Bronchial epithelial cell (primary cell): Measurements from ENCODE around the gene TSHR. TPM values are rescaled to one million over a fixed set of nuclear protein-coding genes. Genes with fewer than 3 reads are reported as not detected.

Source experiments
- DNase-seq: peaks from one replicate; pipeline ENCODE4 v3.0.0-alpha.2; 2010; ENCODE audit warnings: low read depth
- FAIRE-seq: peaks from 2 replicates; lab custom pipeline; 2011; peaks lifted over from hg19 to GRCh38; lab: Jason Lieb, UNC
- H3K27me3 ChIP-seq: 2 replicates; pipeline ENCODE4 v1.5.1; 2011; ENCODE audit warnings: low read length; ENCODE audit not compliant: control insufficient read depth, insufficient read depth
- H3K36me3 ChIP-seq: 2 replicates; pipeline ENCODE4 v1.5.1; 2011; ENCODE audit warnings: low read length; ENCODE audit not compliant: control insufficient read depth, insufficient read depth
- H3K4me3 ChIP-seq: 2 replicates; pipeline ENCODE4 v1.5.1; 2011; ENCODE audit warnings: mild to moderate bottlenecking, low read depth, low read length, control low read depth
- total RNA-seq: library from RNA; depleted of rRNA; stranded (reverse); fragments of >200 nt; gene quantifications from 2 replicates; pipeline ENCODE4 v1.2.1, GENCODE V29; 2014
- TF ChIP-seq, protein P1 (sequence below): IDR thresholded peaks from 2 replicates; pipeline ENCODE4 v1.5.1; 2011; ENCODE audit warnings: mild to moderate bottlenecking, moderate library complexity, low read length, control low read depth, inconsistent platforms; ENCODE audit not compliant: insufficient read depth, severe bottlenecking

TSHR gene
- total RNA-seq, 1 donor from 2014 or later, result not detected

DNA sequence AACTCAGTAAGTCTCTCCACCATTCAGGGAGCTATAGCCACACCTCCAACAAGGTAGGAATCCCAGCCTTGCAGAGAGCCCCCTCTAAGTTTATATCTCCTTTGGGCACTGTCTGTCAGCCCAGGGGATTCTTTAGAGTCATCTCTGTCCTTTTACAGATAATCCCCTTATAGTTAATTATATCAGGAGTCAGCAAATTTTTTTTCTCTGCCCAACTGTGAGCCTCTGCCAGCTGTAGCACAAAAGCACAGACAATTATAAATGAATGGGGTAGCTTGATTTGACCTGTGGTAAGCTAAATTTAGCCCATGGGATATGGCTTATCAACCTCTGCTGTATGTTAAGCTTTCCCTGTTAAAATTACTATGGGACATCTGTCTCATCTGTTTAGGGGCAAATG lies 22.1 kb upstream of the TSHR start:
- FAIRE-seq (no peak), DNase-seq (no peak)
- Histone ChIP-seq H3K36me3 (no peaks in the 10 kb centered on the region), H3K4me3 (no peak overlapping the region), H3K27me3 (no peaks in the 10 kb centered on the region)
- TF ChIP-seq, protein P1, sequence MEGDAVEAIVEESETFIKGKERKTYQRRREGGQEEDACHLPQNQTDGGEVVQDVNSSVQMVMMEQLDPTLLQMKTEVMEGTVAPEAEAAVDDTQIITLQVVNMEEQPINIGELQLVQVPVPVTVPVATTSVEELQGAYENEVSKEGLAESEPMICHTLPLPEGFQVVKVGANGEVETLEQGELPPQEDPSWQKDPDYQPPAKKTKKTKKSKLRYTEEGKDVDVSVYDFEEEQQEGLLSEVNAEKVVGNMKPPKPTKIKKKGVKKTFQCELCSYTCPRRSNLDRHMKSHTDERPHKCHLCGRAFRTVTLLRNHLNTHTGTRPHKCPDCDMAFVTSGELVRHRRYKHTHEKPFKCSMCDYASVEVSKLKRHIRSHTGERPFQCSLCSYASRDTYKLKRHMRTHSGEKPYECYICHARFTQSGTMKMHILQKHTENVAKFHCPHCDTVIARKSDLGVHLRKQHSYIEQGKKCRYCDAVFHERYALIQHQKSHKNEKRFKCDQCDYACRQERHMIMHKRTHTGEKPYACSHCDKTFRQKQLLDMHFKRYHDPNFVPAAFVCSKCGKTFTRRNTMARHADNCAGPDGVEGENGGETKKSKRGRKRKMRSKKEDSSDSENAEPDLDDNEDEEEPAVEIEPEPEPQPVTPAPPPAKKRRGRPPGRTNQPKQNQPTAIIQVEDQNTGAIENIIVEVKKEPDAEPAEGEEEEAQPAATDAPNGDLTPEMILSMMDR, result no peak

GRCh38 chr14:80933686-80934085 lies 21.7 kb upstream of the TSHR start:
- TF ChIP-seq, protein P1, result no peak
- Histone ChIP-seq H3K36me3 (no peaks in the 10 kb centered on the region), H3K4me3 (no peak overlapping the region), H3K27me3 (no peaks in the 10 kb centered on the region)
- FAIRE-seq (no peak), DNase-seq (no peak)

DNA sequence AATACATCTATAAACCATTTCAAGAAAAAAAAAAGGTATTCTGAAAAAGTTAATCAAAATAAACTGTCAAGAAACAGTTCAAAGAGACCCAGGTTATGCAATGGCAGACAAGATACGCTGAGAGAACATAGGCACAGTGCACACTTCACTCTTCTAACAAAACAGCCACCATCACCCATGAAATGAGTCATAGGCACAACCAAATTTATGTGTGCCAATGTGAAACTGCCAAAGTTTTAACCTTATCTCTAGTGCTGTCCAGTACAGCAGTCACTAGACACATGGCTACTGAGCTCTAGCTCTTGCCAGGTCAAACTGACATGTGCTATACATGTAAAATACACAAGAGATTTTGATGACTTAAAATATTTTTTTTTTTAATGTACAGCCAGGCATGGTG lies 15.3 kb upstream of the TSHR start:
- Histone ChIP-seq H3K4me3 (no peak overlapping the region), H3K27me3 (no peaks in the 10 kb centered on the region), H3K36me3 (no peaks in the 10 kb centered on the region)
- TF ChIP-seq, protein P1, result no peak
- FAIRE-seq (no peak), DNase-seq (no peak)

DNA sequence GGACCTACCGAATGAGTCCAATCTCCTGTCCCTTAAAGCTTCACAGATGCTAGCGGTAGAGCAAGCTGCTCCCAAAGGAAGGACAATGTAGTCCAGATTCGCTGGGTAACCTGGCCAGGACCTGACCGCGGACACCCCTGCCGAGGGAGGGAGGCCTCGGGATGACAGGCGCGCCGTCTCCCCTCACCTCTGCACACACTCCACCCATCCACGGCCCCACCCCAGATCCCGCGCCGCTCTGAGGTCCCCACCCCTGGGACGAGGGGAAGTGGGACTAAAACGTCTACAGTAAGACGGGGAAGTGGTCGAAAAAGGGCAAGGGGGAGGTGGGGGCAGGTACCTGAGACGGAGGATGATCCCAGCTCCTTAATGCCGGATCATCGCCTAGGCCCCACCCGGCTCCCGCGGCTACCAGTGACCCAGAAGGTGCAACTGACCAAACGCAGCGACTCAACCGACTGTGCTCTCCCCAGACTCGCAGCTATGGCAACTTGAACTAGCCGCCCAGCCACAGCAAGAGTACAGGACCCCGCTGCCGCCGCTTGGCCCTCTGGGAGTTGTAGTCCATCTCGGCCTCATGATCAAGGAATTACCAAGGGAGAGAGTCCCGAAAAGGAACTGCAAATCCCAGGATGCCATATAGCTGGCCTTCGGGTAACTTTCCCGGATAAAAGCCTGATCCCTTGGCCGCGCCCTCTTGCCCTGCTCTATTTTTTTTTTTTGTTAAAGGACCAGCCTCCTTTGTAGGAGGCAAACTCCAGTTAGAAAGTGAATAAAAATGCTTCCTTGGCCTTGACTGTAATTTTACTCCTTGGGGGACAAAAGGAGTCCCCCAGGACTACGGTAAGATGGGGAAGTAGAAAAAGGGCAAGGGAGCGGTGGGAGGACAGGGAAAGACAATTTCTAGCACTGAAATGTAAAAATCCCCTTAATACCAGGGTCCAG lies 13.9 kb upstream of the TSHR start, which contains the start of gene CEP128:
Gene CEP128, minus strand, starts transcription at position 498 of the 945 bp plus-strand sequence.
- Histone ChIP-seq H3K27me3 (no peaks in the 10 kb centered on the region), H3K4me3 (peak within 1 kb of the TSS; percentile 76), H3K36me3 (no peaks in the 10 kb centered on the region)
- FAIRE-seq, result peak; percentile 28
- TF ChIP-seq, protein P1, result no peak
- DNase-seq, result peak; percentile 96

DNA sequence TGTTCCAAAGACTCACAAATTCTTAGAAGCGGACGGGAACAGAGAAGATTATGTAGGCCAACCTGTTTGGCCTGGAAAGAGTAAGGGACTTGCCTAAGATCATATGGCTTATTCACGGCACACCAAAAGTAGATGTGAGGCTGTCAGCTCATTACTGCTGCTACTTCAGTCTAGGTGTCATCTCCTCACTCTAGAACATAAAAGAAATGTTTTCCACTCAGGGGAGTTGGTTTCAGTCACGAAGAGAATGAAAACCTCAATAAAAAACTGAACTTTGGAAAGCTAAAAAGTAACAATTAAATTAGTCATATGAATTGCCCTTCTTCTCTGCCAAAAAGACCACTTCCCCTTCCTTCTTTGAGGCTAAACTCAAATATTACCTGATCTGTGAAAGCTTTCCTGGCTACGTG lies 13.2 kb upstream of the TSHR start:
- peak overlapping the region; percentile 76 for H3K4me3 ChIP-seq
- H3K27me3 ChIP-seq, result no peaks in the 10 kb centered on the region
- peak; percentile 42 for DNase-seq
- TF ChIP-seq, protein P1, result no peak
- no peak for FAIRE-seq
- H3K36me3 ChIP-seq, result no peaks in the 10 kb centered on the region
